ENCODE results near the gene FANCC.

Gene FANCC

DNA sequence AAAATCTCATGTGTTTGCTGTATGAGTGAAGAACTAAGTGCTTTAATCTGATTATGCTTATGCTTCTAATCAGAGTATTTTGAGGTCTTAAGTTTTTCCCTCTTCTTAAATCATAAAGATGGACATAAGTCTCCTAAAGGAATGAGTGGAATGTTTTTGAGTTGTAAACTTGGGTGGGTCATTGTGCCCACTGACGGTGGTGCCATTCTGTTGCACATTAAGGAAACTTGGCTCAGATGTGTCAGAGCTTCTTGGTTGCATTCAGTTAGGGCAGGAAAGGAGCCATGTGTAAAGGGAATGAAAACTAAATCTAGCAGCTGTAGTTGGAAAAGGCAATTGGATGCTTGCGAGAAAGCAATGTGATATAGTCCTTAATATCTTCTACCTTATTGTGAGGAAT is 256.6 kb downstream of the FANCC start:
- CTCF ChIA-PET = no interaction called here
- no peak for DNase-seq (ENCODE audit: extremely low spot score)
- POLR2A ChIA-PET = no interaction called here
- TF ChIP-seq FOXM1 (IDR thresholded peaks at IDR 0.05; ENCODE audit: borderline replicate concordance) (no peak), BHLHE40 (IDR thresholded peaks at IDR 0.05; ENCODE audit: borderline replicate concordance) (no peak), HDGF (IDR thresholded peaks at IDR 0.05; ENCODE audit: borderline replicate concordance) (no peak), CTBP1 (IDR thresholded peaks at IDR 0.05; ENCODE audit: borderline replicate concordance) (no peak), SP1 (IDR thresholded peaks at IDR 0.05) (no peak), ELF4 (IDR thresholded peaks at IDR 0.05) (no peak), NFRKB (IDR thresholded peaks at IDR 0.05) (no peak), L3MBTL2 (conservative IDR thresholded peaks at IDR 0.05) (no peak), ZNF384 (IDR thresholded peaks at IDR 0.05) (no peak), LEF1 (IDR thresholded peaks at IDR 0.05; ENCODE audit: borderline replicate concordance) (no peak), FOXA1 (IDR thresholded peaks at IDR 0.05) (no peak)
- TF ChIP-seq, protein P1, sequence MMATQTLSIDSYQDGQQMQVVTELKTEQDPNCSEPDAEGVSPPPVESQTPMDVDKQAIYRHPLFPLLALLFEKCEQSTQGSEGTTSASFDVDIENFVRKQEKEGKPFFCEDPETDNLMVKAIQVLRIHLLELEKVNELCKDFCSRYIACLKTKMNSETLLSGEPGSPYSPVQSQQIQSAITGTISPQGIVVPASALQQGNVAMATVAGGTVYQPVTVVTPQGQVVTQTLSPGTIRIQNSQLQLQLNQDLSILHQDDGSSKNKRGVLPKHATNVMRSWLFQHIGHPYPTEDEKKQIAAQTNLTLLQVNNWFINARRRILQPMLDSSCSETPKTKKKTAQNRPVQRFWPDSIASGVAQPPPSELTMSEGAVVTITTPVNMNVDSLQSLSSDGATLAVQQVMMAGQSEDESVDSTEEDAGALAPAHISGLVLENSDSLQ (IDR thresholded peaks at IDR 0.05) = no peak

DNA sequence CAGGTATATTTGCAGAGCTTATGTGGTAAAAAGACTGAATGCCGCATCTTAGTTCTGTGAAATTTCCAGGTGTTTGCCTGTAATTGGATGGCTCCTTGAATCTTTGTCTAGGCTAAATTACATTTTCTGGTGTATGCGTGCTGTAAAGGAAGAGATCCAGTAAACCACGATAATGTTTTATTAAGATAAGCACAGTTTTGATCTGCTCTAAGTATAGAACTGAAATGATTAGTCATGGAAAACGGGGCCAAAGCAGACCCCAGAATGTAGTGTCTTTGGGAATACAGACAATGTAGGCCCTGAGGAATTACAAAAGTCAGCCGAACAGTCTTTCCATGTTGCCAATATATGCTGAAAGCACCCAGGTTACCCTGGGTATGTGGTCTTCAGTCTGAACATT is 257.3 kb downstream of the FANCC start:
- TF ChIP-seq CTBP1 (IDR thresholded peaks at IDR 0.05; ENCODE audit: borderline replicate concordance) (no peak), FOXA1 (IDR thresholded peaks at IDR 0.05) (no peak), NFRKB (IDR thresholded peaks at IDR 0.05) (no peak), TARDBP (IDR thresholded peaks at IDR 0.05) (no peak), BHLHE40 (IDR thresholded peaks at IDR 0.05; ENCODE audit: borderline replicate concordance) (no peak), ARNT (IDR thresholded peaks at IDR 0.05) (no peak), SP1 (IDR thresholded peaks at IDR 0.05) (no peak), FOXK2 (IDR thresholded peaks at IDR 0.05) (no peak), L3MBTL2 (conservative IDR thresholded peaks at IDR 0.05) (no peak), LEF1 (IDR thresholded peaks at IDR 0.05; ENCODE audit: borderline replicate concordance) (no peak), ZNF384 (IDR thresholded peaks at IDR 0.05) (no peak), SUZ12 (IDR thresholded peaks at IDR 0.05) (no peak), ELF4 (IDR thresholded peaks at IDR 0.05) (no peak), HDGF (IDR thresholded peaks at IDR 0.05; ENCODE audit: borderline replicate concordance) (no peak)
- TF ChIP-seq, protein P1 (IDR thresholded peaks at IDR 0.05) = no peak
- DNase-seq (ENCODE audit: extremely low spot score) = no peak
- ChIA-PET CTCF (no interaction called here), POLR2A (no interaction called here)

DNA sequence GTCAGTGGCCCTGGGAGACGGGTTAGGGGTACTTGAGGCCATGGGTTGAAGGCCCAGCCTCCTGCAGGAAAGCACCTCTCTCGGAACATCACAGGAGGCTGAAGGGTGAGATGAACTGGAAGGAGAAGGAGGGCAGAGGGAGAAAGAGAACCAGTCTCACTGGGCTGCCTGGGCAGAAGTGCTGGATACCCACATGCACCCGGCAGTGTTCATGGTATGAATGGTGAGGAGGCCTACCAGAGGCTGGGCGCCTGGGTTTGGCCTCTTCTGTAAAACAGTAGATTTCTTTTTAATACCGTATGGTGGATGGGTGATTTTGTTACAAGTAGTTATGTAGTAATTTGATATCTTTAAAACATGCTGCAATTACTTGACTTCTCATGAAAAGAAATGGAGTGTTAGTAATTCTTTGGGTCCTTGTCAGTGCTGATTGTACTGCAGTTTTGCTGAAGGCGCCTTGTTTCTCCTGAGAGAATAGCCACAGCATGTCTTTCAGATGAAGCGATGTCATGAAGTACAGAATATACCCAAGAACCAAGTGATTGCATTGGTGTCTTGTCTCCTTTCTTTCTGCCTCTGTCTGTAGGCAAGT is 258.6 kb downstream of the FANCC start:
- ChIA-PET POLR2A (no interaction called here), CTCF (no interaction called here)
- DNase-seq (ENCODE audit: extremely low spot score) = no peak
- no peak for TF ChIP-seq FOXK2 (IDR thresholded peaks at IDR 0.05)
- TF ChIP-seq BHLHE40 (IDR thresholded peaks at IDR 0.05; ENCODE audit: borderline replicate concordance) = no peak
- TF ChIP-seq ZNF384 (IDR thresholded peaks at IDR 0.05) = no peak
- TF ChIP-seq SP1 (IDR thresholded peaks at IDR 0.05) = no peak
- TF ChIP-seq ARNT (IDR thresholded peaks at IDR 0.05) = no peak
- TF ChIP-seq L3MBTL2 (conservative IDR thresholded peaks at IDR 0.05) = no peak
- TF ChIP-seq TARDBP (IDR thresholded peaks at IDR 0.05) = no peak
- no peak for TF ChIP-seq SUZ12 (IDR thresholded peaks at IDR 0.05)
- no peak for TF ChIP-seq CTBP1 (IDR thresholded peaks at IDR 0.05; ENCODE audit: borderline replicate concordance)
- TF ChIP-seq FOXM1 (IDR thresholded peaks at IDR 0.05; ENCODE audit: borderline replicate concordance) = no peak
- no peak for TF ChIP-seq HDGF (IDR thresholded peaks at IDR 0.05; ENCODE audit: borderline replicate concordance)
- TF ChIP-seq, protein P1 (IDR thresholded peaks at IDR 0.05) = no peak
- TF ChIP-seq FOXA1 (IDR thresholded peaks at IDR 0.05) = no peak
- TF ChIP-seq NFRKB (IDR thresholded peaks at IDR 0.05) = no peak
- no peak for TF ChIP-seq LEF1 (IDR thresholded peaks at IDR 0.05; ENCODE audit: borderline replicate concordance)

DNA sequence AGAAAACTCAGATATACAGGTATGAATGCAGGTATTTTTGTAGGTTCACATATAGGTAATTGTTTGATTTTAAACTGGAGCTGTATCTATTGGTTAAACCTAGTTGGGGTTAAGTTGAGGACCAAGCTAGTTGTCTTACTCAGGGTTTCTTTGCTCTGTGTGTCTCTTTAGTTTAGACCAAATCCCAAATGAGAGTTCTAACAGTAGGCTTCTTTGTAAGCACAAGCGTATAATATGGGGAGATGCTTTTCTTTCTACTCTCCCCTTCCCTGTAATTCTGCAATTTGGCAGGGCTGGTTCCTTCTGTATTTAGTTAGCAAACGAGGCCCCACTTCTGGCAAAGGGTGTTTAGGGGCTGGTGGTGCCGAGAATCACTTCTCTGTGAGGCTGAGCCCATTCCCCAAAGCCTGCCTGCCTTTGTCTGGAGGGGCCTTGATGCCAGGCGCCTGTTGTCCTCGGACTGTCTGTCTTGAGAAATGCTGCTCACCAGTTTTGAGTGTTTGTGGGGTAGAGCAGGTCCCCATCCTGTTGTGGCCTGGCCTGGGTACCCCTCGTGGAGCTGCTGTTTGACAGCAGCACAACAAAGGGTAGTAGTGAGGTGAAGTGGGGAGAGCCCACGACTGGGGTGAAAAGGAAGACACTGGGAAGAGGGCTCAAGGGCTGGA is 259.3 kb downstream of the FANCC start:
- POLR2A ChIA-PET = no interaction called here
- TF ChIP-seq, protein P1 (IDR thresholded peaks at IDR 0.05) = no peak
- no peak for TF ChIP-seq ARNT (IDR thresholded peaks at IDR 0.05)
- TF ChIP-seq FOXK2 (IDR thresholded peaks at IDR 0.05) = no peak
- TF ChIP-seq TARDBP (IDR thresholded peaks at IDR 0.05) = no peak
- no peak for DNase-seq (ENCODE audit: extremely low spot score)
- CTCF ChIA-PET = no interaction called here

DNA sequence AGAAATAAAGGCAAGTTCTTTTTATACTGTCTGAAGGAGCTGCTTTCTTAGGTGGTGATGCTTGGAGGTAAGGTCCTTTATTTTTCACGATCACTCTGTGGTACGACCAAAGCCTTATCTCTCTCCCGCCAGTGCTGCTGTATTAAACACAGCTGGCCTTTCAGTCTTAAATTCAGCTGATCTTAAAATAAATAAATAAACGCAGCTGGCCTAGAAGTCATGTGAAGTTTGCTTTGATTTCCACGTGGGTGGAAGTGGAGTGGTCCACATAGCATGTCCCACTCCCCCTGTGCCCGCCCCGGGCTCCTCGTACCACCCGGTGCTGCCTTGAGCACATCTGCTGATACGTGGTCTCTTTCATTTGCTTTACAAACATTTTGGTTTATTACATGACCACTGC is 260.4 kb downstream of the FANCC start:
- POLR2A ChIA-PET = no interaction called here
- CTCF ChIA-PET = interaction anchor here (0.6 kb wide), 1 partner anchor 275 kb away, joined by 6 read pairs; no protein-coding TSS in a partner anchor
- TF ChIP-seq ARNT (IDR thresholded peaks at IDR 0.05) (no peak), FOXK2 (IDR thresholded peaks at IDR 0.05) (no peak), SUZ12 (IDR thresholded peaks at IDR 0.05) (no peak), FOXA1 (IDR thresholded peaks at IDR 0.05) (no peak), TARDBP (IDR thresholded peaks at IDR 0.05) (no peak), ZNF384 (IDR thresholded peaks at IDR 0.05) (no peak), SP1 (IDR thresholded peaks at IDR 0.05) (no peak), HDGF (IDR thresholded peaks at IDR 0.05; ENCODE audit: borderline replicate concordance) (no peak), BHLHE40 (IDR thresholded peaks at IDR 0.05; ENCODE audit: borderline replicate concordance) (no peak)
- TF ChIP-seq, protein P1 (IDR thresholded peaks at IDR 0.05) = no peak
- no peak for DNase-seq (ENCODE audit: extremely low spot score)

Measured in HEK293T (cell line).